GM18868 (cell line): ENCODE results near the gene CDH8.
"Not testable (repeated sequence)": the region's sequence is repeated elsewhere in the genome, so short reads cannot be mapped to it uniquely, and the experiment has no call there.

ENCODE experiments used
- ATAC-seq: cut with Tn5 transposase; IDR thresholded peaks from one replicate; pipeline ENCODE4 v1.9.1; 2021; ENCODE audit warnings: mild to moderate bottlenecking, moderate library complexity; ENCODE audit not compliant: unreplicated experiment

Gene CDH8

DNA sequence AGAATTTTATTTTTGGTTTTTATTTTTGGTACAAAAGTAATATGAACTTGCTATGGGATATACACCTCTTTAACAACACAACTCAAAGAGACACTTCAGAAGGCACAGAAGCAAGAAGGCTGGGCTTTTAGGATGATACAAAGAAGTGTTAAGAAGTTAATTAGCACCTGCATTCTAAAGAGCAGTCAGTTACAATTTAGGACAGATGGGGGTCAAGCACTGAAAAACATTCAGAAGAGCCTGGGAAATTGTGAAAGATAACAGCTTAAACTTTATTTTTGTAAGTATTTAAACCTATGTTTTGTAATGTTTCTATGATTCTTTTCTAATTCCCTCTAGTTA is 163.5 kb downstream of the CDH8 start:
- no peak for ATAC-seq

DNA sequence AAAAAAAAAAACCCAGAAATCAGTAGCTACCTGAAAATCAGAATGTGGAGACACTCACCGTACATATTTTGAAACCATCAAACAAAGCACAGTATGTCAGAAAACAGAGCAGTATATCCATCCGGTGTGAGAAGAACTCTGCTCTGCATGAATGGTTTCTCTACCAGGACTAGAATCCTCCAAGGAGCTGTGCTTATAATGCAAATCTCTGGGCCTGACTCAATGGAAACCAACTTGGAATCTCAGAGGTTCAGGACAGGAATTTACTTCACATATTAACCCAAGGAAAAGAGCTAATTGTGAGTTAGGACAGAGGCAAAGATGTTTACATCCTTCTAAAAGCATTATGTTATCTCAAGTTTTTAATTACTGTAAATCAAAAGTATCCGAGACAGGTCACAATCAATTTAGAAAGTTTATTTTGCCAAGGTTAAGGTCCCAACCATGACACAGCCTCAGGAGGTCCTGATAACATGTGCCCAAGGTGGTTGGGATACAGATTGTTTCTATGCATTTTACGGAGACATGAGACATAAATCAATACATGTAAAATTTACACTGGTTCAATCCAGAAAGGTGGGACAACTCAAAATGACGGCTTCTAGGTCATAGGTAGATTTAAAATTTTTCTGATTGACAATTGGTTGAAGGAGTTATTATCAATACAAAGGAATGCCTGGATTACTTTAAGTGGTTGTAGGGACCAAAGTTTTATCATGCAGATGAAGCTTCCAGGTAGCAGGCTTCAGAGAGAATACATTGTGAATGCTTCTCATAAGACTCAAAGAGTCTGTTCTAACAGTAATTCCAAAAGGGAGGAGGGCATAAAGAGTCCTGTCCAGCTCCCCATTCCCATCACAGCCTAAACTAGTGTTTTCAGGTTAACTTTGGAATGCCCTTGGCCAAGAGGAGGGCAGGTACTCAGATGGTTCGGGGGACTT is 164.1 kb downstream of the CDH8 start:
- no peak for ATAC-seq

DNA sequence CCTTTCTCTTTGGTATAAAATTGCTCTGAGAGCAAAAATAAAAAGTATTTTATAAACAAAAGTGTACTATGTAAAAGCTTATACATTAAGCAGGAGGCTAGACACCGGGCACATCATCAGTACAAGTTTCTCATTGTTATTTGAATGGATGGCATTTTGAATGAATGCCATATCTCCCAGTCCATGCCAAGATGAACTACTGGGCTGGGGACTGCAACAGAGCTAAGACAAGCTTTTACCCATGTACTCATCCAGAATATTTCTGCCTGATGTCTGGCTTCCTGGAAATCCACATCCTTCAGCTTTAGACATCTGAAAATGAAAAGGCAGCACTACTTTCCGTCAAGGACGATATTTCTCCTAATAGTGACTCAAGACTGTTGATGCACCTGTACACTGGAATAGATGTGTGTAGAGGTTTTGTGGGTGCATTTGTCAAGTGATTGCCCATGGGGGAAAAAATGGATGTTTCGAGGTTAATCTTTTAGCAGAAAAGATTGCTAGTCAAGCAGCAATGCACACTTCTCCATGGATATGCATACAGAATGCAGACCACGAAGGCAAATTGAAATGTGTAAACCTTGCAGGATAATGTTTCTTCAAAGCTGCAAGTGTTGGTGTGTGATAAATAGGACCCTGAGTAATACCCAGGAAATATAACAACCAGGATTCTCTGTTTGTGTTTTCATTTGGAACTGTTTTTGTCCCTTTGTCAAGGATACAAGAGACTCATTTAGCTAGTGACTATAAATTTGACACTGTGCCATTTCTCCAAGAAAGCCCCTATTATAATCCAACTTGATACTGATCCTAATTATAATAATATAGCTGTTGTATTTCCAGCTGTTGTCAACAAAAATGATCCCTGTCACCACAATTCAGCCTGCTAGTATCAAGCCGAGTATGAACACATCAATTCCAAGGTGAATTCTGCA is 173.8 kb downstream of the CDH8 start:
- no peak for ATAC-seq

DNA sequence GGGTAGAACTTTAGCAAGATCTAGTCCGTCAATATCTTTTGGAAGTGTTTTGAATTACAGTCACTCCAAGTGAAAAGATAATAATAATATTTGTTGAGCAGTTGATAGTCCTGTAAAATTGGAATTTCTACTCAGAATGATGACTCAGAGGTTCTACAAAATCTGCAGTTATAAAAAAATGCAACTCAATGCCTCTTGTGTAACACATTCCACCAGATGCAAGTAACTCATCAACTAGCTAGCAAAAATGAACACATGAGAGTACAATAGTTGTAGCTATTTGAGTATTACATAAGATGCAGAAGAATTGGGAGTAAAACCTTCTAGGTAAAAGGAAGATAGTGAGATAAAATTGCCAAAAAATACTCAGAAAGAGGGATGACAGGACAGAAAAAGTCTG is 177.2 kb downstream of the CDH8 start:
- no peak for ATAC-seq

DNA sequence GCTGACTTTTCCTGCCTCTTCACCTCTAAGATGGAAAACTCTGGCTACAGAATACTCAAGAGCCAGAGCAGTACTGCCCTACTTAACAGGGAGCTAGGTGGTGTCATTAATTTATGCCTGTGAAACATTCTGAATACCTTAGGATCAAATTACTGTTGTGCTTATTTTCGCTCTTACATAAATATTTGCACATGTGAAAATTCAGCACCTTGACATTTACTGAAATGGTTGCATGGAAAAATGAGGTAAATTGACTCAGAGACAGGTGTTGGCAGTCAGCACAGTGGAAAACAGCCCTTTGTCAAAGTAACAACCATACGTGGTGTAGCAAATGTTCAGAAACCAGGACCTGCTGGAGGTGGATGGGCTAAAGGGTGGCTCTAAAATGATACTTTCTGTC is 193.6 kb downstream of the CDH8 start:
- no peak for ATAC-seq

DNA sequence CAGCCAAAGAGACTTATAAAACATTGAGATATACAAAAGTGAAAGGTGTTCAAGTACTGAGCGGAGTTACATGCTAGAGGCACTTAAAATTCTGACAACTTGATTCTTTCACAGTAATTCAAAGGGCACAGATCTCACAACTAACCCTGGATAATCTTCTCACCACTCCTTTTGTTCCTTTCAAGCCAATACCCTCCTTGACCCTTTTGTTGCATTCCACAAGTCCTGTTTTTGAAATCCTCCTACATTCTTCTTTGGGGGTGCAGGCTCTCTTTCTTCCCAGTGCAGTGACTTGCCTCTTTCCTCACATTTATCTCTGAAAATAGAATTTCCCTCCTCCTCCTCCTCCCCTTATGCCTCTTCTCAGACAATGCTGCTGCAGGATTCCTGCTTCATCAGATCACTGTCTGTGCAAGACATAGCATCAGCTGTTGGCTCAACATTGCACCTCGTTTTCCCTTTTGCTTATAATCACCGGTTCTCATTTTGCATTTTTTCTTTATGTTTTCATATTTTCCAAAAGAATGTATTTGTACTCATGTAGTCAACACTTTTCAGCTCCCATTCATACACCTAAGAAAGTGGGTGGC is 199.3 kb downstream of the CDH8 start:
- ATAC-seq = no peak

DNA sequence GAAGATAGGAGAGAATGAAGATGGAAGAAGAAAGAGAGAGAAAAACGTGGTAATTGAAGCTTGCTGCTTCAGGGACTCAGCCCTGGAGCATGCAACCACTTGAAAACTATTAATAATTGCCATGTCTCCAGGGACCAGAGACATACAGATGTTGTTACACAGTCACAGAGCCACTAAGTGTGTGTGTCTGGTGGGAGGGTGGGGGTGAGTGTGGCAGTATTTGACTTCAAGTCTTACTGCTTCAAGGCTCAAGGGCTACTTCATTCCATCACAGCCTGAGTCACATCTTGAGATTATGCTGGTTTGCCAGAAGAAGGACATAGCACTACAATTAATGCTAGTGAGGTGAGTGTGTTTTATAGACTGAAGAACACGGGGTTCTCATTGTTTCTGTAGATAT is 202.2 kb downstream of the CDH8 start:
- ATAC-seq = no peak

DNA sequence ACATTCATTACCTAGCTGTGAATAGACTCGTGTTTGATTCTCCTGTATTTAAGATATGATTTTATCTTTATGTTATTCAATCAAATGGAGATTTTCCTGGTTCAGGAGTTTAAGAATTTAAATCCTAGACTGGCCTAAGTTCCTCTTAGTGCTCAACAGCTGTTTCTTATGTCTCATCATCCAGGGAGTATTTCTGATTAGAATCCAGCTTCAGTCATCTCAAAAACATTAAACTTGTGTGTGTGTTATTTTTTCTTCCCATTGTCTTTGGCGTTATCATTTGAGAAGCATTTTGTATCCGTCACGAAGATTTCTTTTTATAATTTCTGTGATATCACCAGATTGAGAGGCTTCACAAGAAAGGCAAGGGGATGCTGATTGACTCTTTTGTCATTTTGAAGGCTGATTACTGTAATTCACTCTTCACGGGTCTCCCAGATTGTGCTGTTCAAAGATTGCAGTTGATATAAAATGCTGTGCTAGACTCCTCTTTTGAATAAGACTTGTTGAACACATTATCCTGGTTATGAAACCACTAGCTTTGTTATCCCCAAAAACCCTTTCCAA is 204.8 kb downstream of the CDH8 start:
- no peak for ATAC-seq

DNA sequence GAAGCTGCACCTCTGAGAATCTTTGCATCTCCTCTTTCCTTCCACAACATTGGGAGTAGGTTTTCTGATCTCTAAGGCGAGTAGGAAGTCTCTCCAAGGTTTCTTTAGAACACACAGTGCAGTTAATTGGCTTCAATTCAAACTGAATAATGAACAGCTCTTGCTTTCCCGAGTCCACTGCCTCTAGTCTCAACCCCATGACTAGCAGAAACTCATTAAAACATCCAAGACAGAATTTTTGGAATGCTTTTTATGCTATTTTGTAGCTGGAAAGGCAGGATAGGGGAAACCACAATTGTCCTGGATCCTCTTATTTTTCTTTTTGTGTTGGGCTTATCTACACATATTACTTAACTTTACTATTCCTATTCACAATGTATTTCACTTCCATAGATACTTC is 206.6 kb downstream of the CDH8 start:
- ATAC-seq = no peak

DNA sequence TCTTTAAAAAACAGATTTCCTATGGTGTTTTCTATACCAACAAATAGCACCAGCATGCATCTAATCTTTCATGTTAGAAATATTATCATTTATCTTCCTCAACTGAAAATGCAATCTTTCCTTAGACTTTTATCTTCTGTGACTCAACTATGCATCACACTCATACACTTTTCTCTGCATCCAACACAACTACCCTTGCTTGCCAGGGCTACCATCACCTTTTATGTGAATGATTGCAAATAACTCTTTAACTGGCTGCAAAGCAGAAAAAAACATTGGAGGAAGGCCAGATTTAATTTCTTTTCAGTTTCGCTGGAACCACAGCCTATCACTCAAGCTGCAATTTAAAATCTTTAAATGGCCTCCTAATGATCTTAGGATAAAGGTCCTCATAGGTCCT is 212.9 kb downstream of the CDH8 start:
- no peak for ATAC-seq

DNA sequence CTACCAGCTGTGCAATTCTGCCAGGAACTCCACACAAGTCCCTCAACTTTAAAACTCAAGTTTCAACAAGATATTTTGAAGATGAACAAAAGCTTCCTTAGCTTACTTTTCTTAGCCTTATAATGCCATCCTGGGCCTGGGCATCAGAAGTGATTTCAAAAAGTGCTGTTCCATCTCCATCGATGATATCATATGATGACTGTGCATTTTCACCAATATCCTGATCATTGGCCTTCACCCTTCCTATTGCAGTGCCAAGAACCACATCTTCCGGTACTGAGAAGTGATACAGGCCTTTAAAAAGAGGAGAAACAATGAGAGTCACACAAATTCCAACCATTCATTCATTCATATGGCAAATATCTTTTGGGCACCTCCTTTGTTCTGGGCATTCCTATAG is 215.4 kb downstream of the CDH8 start:
- ATAC-seq = no peak

DNA sequence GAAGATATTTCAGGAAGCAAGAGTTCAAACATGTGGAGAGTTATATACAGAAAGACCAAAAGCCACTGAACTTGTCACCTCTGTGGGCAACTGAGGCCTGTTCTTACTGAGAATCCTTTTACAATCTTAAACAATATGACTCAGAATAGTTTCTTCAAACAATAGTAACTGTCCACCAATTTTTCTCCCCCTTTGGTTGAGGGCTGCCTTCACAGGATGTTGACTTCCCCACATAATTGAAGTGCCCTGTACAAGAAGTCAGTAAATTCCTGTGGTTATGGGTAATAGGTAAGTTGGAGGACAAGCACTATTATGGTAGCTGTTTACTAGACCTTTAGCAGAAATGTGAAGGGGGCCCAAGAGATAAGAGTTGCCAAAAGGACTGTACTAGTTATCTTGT is 215.8 kb downstream of the CDH8 start:
- no peak for ATAC-seq

DNA sequence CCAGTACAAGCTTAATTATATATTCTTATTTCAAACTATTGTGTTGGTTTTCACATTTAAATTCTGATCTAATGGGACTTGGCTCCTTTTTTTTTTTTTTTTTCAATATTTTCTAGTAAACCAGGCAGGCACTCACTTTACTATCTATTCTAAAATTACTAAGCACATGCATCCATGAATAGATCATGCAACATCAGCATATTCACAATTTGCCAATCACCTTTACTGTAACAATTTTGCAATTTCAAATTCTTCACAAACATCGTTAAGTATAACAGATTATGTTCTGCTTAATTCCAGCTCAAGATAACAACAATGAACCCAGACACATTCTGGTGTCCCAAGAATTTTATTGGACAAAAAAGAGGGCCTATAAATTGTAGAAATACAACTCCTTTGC is 217.4 kb downstream of the CDH8 start:
- ATAC-seq = no peak

DNA sequence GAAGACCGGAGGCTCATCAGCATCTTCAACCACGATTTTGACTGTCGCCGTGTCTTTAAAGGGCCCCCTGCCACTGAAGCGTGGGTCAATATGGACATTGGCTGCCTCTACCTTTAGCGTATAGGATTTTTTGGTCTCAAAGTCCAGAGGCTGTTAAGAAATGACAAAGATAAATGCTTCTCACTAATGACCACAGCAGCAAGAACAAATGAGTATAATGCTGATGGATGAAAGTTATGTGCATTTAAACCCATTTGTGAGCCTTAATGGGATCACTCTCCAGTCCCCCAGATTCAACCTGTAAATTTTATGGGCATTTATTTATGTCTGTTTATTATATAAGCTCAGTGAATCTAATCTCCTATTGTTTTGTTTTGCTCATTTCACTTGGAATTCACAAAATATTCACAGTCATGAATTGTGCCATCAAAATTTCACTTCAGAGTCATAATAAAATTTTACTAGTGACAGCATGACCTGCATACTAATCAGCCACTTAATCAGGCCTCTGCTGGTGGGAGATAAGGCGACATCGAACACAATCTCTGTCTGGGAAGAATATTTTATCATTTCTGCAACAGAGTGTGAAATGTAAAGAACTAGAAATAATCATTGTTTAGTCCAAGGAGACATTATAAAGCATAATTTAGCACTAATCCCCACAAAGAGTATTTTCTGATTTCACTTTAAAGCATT is 218.5 kb downstream of the CDH8 start:
- ATAC-seq = no peak

DNA sequence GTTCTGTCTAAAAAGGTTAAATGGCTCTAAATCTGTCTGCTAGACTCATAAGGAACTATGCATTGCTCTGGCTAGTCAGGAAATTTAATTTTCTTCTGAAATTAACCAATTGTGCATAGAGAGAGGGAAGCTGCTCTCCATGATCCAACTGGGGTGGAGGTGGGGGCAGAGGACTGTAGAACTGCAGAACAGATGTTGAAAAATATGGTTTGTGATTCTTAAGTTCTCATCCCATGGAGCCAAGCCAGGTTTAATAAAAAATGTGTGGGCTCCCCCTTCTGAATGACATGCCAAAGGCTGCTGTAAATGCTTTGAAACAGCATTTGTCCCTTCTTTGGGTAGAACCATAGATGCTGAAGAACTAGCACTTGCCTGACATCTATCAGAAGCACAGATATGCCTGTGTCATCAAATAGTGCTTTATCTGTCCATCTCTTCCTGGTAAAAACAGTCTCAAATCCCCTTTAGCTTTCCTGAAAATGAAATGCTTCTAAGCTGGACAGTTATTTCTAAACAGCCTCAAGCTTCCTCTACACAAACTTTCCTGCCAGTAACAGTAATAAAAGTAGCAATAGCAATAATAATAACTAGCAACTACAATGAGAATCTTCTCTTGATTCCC is 221.4 kb downstream of the CDH8 start:
- no peak for ATAC-seq

DNA sequence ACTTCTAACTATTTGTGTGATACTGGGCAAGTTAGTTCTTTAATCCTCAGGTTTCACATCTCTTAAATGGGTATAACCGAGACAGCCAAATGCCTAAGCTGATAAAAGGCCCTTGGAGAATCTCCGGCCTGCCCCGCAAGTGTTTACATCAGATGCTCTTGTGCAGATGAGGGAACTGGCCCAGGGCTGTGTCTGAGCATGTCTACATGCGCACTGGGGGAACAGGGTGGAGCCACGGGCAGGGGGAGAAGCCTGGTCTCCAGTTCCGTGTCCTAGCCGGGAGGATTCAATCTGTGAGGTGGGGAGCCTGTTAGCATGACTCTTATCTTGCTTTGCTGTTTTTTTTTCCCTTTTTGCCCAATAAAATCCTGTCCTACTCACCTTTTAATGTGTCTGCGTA is 222.9 kb downstream of the CDH8 start:
- ATAC-seq = no peak

DNA sequence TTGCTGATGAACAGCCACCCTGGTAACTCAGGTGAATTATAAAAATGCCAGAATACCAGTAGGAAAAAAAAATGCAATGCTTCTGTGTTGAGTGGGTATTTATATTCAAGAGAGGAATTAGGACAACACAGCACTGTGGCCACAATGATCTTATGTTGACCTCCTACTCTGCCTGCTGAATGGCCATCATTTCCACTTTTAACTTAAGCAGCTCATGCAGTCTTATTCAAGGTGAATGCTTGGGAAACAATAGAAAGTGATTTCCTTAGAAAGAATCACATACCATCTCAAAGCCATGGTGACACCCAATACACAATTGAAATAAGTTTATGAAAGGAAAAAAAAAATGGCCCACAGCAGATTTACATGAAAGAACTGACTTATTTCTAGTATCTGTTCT is 224.0 kb downstream of the CDH8 start:
- ATAC-seq = no peak

DNA sequence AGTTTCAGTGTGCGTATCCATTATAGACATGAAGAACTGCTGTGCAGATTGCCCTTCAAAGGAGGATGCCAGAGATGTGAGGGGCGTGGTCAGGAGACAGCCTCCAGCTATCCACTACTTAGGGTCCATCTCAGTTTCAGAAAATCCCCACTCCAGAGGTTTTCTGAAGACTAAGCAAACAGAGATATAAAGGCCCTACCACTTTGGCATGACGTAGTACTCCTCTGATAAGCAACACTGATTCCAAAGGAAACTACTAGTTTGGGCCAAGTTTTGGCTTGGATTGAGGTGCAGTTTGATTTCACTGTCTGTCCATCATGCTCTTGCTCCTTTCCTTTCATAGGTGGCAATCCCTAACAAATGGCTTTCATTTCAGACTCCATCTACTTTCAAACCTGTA is 228.7 kb downstream of the CDH8 start:
- no peak for ATAC-seq

DNA sequence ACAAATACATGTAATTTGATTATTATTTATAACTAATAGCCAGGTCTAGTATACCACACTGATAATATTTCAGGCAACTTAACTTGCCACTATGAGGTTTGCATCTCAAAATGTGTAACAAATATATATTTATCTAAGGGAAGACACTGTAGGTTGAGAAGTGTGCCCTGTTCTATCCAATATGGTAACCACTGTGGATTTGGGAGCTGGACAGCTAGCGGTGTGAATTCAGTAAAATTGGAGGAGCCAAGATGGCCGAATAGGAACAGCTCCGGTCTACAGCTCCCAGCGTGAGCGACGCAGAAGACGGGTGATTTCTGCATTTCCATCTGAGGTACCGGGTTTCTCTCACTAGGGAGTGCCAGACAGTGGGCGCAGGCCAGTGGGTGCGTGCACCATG is 235.0 kb downstream of the CDH8 start:
- not testable (repeated sequence) for ATAC-seq

DNA sequence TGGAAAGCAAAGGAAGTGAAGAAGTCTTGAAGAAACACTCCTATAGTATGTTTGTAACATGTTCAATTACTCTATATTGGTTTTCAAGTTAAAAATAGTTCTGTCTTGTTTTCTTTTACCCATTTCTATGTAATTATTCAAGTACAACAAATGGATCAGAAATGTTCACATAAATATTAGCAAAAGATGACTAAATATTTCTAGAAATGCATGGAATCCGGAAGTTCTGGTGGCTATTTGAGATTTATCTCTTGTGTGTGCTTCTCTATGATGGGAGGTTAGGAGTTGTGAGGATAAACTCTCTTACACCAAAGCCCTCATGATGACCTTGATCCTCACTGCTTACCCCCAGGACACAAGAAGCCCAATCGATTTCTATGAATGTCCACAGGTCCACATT is 237.5 kb downstream of the CDH8 start:
- ATAC-seq = no peak
